GM18907 (cell line): ENCODE data around the gene IGLL5.
"Not testable (repeated sequence)": the region's sequence is repeated elsewhere in the genome, so short reads cannot be mapped to it uniquely, and the experiment has no call there.

Experiments
- ATAC-seq: cut with Tn5 transposase; IDR thresholded peaks from one replicate; pipeline ENCODE4 v1.9.1; 2021; ENCODE audit warnings: mild to moderate bottlenecking, moderate library complexity; ENCODE audit not compliant: unreplicated experiment

The IGLL5 gene

DNA sequence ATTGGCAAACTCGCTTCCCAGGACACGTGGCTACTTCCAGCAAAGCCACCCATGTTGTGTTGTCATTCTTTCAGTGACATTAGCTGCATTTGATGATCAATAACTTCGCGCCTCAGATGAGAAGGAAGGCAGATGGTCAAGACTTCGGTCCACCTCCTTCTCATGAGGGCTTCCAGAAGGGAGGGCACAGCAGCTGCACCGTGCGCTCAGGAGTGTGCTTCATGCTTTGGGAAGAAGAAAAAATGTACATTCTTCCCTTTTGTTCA, 25.3 kb downstream of the IGLL5 start:
- ATAC-seq, result no peak

DNA sequence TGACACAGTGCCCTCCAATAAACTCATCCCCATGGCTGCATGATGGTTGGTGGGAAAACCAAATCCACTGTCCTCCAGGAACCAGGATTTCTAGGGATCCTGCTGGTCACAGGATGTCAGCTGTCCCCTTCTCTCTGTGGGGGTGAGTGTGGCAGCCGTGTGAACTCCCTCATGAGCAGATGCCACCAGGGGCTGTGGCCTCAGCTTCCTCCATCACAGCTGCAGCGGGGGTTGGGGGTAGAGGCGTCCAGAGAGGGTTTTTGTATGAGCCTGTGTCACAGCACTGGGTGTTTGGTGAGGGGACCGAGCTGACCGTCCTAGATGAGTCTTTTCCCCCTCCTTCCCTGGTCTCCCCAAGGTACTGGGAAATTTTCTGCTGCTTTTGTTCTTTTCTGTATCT, 26.4 kb downstream of the IGLL5 start:
- ATAC-seq, result no peak

DNA sequence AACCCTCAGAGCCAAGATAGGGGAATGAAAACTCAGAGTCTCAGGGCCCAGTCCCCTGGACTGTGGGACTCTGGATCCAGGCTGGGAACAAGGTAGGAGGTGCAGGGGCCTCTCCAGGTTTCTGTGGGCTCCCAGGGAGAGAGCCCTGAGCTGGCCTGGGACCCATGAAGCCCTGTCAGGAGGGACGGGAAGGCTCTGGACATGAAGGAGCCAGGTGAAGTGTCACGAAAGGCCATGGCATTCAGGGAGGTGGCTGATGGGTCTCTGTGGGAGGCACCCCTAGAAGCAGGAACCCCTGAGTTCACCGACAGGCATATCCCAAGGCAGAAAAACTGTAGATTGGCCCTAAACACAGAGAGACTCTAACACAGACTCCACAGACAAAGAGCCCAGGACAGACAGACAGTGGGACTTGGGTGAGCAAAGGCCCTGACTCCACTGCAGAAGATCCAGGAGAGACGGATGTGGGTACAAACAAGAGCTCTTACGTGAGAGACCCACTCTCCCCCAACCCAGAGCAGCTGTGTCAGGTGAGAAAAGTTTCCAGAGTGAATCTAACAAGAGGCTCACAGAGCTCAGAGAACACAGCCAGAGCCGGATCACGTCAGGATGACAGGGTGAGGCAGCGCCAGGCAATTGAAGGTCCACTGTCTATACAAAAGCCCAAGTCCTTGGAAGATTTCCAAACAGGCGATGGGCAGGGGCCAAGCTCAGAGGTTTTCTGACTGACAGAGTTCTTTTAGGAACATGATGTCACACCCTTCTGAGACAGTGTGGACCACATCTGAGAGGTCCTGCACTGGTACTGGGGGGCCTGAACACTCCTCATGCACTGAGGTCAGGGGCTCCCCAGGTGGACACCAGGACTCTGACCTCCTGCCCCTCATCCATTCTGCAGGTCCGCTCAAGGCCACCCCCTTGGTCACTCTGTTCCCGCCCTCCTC, 27.4 kb downstream of the IGLL5 start:
- no peak for ATAC-seq

DNA sequence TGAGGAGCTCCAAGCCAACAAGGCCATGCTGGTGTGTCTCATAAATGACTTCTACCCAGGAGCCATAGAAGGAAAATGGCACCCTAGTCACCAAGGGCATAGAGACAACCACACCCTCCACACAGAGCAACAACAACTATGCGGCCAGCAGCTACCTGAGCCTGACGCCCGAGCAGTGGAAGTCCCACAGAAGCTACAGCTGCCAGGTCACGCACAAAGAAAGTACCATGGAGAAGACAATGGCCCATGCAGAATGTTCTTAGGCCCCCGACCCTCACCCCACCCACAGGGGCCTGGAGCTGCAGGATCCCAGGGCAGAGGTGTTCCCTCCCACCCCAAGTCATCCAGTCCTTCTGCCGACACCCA, 28.0 kb downstream of the IGLL5 start:
- no peak for ATAC-seq

DNA sequence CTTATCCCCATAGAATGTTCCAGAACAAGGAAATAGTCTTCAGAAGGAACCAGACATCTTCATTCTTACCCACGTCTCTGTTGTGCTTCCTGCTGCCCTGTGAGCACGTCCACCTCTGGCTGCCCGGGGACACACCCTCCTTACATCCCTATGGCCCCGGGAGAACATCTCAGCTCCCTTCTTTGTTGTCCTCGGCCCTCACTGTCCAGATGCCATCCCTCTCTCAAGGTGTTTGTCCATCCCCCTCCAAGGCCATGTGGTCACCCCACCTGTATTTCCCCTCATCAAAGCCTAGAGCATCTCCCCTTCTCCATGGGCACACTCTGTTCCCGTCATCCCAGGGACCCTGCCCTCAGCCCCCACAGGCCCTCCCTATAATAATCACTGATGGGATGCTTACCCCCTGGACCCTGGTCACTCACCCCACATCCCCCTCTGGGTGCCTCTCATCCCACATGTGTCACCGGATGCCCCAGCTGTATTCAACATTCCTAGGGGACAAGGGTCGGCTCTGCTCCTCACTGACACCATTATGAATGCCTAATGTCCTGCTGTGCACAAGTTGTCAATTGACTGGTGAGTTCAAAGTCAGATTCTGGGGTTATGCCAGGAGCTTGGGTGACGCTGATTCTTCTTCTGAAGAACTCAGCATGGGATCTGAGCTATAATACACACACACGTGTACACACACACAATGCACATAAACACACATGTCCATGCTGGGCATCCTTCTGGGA, 28.8 kb downstream of the IGLL5 start:
- ATAC-seq, result no peak

DNA sequence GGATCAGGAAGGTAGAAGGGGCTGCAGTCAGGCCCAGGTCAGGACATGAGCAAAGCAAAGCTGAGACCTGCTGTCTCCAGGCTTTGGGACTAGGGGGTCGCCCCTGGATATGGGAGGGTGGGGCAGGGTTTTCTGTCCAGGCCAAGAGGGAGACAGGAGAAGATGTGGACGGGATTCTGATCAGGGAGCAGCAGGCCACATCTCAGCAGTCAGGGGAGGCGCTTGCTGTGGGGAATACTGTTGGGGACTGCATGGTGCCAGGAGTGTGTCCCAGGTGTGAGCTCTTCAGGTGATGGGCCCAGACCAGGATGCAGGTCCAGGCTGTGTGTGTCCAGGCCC, 29.3 kb downstream of the IGLL5 start:
- ATAC-seq, result no peak

DNA sequence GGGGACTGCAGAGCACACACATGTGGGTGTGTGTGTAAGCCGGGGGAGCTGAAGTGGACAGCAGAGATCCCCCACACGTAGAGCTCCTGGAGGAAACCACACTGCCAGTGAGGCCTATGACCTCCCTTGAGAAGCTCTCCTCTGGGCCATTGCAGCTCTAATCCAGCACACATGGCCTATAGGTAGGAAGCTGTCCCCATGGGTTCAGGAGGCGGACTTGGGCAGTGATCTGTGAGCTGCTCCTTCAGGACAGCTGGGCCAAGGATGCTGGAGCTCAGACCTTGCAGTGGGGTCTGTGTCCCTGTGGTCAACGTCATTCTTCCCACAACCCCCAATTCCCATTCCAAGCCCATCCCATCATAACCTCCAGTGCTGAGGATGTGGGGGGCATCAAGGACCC, 29.8 kb downstream of the IGLL5 start:
- ATAC-seq, result no peak

DNA sequence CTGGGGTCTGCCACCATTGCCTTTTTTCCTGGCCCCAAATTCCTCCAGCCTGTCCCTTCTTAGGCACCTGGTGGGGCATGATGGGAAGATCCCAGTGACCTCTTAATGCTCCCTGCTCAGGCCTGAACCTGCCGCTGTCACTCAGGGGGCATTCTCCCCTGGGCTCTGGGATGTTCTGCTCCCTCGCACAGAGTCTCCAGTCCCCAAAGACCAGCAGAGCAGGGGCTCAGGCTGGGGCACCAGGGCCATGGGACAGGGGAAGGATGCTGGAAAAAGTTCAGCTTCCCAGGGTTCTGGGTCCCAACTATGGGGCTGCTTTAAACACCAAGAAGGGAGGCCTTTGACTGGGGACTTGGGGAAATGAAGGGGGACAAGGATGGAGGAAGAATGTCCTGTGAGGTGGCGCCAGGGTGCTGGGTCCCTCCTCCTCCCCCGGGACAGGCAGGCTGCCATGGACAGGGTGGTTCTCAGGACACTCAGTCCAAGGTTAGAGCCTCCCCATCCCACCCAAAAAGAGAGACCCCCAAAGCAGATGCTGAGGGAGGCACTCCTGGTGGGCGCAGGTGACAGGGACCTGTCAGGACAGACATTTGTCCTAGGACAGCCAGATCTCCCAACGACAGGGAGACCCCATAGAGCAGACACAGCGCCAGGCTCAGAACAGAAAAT, 30.8 kb downstream of the IGLL5 start:
- no peak for ATAC-seq

DNA sequence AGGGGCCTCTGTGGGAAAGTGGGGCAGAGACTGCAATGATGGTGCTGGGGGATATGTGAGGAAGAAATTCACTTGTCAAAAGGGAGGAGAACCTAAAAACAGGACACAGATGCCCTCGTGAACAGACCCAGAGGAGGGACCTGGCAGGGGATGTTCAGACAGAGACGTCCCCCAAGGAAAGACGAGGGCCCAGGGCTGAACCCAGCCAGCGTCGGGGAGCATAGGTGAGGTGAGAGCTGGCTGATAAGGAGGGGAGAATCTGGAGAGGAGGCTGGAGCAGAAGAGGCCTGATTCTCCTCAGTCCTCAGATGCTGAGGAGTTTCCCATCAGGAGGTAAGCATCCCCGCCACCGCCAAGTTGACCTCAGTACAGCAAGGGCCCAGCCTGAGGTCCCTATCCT, 31.4 kb downstream of the IGLL5 start:
- no peak for ATAC-seq

DNA sequence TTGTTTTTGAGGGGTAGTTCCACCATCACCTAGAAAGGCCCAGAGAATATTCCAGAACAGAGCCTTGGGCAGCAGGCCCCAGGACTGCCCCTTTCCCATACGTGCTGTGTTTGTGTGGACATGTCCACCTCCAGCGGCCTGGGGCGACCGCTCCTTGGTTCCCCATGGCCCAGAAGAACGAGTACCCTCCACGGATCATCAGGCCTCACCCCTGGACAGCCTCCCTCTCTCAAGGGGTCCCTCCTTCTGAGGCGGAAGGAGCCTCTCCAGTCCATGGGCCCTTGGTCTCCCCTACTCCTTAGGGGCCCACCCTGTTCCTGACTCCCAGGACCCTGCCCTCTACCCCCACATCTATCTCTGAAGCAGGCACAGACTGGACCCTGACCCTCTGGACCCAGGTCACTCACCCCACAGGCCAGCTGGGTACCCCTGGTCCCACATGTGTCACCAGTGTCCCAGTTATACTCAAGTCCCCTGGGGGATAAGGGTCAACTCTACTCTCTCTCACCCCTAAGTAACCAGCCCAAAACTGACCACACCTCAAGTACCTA, 32.6 kb downstream of the IGLL5 start:
- no peak for ATAC-seq

DNA sequence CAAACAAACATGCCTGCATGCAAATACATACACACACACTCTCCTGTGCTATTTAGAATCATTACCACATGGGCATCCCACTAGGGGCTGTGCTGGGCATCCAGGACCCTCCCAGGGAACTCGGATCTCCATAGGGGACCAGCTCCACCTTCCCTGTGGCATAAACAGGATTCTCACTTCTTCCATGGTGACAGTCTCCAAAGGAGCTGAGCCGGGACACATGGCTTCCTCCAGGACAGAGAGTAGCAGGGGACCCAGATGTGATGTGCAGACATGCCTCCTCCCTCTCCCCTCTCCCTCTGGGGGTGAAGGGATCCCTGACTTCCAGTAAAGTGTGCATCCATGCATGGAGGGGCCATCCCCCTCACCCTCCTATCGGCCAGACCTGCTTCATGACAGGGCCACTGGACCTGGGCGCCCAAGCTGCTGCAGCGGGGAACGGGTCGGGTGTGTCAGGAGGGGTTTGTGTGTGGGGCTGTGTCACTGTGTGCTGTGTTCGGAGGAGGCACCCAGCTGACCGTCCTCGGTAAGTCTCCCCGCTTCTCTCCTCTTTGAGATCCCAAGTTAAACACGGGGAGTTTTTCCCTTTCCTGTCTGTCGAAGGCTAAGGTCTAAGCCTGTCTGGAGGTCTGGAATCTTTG, 33.4 kb downstream of the IGLL5 start:
- ATAC-seq, result no peak

DNA sequence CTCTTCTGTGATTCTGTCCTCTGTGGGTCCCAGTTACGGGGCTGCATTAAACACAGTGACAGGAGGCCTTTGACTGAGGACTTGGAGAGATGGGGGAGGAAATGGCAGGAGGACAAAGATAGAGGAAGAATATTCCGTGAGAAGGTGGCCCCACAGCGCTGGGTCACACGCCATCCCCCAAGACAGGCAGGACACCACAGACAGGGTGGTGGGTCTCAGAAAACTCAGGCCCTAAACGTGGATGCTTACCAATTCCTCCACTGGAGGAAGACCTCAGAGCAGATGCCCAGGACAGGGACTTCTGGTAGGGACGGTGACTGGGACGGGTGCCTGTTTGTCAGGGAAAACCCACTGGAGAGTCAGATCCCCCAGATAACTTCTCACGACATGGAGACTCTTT, 34.0 kb downstream of the IGLL5 start:
- no peak for ATAC-seq

DNA sequence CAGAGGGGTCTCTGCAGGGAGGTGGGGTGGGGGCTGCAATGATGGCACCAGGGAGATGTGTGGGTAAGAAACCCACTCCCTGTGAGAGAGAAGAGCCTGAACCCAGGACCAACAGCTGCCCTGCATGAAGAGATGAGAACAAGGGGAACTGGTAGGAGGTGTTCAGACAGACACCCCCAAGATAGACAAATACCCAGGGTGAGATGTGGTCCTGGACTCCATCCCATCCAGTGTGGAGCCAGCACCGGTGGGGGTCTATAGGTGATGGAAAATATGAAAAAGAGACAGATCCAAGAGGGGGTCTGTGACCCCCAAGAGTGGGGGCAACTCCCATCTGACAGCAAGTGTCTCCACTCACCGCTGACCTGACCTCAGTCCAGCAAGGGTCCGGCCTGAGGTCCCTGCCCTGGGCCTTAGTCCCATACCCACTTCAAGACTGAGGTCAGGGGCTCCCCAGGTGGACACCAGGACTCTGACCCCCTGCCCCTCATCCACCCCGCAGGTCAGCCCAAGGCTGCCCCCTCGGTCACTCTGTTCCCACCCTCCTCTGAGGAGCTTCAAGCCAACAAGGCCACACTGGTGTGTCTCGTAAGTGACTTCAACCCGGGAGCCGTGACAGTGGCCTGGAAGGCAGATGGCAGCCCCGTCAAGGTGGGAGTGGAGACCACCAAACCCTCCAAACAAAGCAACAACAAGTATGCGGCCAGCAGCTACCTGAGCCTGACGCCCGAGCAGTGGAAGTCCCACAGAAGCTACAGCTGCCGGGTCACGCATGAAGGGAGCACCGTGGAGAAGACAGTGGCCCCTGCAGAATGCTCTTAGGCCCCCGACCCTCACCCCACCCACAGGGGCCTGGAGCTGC, 34.7 kb downstream of the IGLL5 start:
- not testable (repeated sequence) for ATAC-seq

DNA sequence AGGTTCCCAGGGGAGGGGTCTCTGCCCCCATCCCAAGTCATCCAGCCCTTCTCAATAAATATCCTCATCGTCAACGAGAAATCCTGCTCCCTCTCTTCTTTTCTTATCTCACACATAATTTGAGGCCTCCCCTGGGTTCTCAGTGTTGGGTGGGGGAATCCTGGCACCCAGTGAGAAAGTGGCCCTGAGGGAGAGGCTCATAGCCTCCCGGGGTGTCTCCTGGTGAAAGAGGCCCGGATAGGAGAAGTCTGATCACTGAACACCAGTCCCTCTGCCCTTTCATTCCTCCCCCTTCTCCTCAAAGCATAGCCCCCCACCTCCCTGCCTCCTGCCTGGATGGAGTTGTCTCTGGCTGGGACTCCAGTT, 35.3 kb downstream of the IGLL5 start:
- no peak for ATAC-seq

DNA sequence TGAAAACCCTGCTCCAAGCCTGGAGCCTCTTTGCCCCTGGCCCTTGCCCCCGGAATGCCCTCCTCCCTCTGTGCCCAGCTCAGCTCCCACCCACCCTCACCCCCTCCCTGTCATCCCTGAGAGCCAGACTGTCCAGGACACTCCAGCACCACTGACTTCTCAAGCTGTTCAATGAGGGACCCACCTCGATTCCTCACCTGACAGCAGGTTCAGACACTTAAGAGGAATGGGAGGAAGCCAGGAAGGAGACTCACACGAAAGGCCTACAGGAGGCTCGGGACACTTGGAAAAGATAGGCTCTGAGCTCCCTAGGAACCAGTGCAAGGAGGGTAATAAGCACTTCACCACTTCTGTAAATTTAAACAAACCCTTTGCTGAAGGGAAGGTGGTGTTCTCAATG, 35.8 kb downstream of the IGLL5 start:
- no peak for ATAC-seq

DNA sequence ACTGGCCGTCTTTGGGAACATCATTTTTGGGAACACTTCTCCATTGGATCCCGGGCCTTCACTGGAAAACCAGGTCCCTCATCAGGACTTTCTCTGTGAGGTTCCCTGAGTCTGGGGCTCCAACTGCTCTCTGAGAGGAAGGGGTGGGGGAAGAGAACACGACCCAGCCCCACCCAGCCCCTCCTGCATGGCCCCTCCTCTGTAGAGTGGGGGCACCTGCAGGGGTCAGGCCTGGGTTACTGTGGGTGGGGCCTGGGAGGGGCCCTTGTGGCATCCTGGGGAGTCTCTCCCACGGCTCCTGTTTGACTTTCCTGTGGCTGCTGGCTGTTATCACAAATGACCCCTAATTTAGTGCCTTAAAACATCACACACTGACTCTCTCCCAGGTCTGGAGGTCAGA, 36.3 kb downstream of the IGLL5 start:
- ATAC-seq, result no peak

DNA sequence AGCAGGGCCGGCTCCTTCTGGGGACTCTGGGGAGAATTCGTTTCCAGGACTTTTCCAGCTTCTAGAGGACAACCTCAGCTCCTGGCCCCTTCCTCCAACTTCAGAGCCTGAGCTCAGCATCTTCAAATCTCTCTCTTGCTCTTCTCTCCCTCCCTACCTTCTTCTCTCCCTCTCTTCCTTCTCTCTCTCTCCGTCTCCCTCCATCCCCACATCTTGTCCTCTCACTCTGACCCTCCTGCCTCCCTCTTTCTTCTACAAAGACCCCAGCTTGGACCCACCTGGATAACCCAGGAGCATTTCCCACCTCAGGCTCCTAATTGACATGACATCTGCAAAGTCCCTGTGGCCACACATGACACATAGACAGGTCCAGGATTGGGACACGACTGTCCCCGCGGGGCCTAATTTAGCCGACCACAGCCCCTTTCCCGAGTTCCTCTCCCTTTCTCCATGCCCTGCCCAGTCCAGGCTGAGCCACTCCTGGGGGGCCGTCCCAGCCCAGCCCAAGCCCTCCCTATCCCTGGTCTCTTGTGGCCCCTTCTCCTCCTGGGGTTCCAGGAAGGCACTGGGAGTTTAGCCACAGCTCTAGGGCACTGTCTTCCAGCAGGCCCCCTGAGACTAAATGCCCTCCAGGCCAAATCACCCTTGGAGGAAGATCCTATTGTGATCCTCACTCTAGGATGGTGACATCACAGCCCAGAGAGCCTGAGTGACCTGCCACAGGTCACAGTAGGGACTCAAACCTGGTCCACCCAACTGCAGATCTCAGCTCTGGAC, 36.9 kb downstream of the IGLL5 start:
- ATAC-seq, result no peak

DNA sequence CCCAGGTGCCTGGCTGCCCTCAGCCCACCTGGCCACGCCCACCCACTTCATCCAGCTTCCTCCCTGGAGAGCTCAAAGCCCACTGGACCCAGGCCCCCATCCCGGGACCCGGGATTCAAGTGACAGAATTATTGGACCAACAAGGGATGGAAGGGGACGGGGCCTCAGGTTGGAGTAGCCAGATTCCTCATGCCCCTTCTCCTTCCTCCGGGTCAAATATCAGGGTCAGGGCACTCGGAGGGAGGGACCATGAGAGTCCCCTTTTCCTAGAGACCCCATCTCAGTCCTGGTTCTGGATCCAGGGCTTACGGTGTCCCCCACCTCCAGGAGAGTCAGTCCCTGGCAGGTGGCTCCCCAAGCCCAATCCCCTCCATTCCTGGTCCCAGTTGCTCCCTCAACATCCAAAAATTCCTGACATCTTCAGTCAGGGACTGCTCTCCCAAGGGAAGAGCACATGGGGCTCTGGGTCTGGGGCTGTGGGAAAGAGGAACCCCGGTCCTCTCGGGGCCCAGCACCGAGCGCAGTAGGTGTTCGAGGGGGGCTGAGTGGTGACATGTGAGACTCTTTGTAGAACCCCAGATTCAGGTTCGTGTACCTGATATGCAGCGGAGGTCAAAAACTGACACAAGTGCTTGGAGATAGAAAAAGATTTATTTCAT, 37.7 kb downstream of the IGLL5 start:
- ATAC-seq, result no peak

DNA sequence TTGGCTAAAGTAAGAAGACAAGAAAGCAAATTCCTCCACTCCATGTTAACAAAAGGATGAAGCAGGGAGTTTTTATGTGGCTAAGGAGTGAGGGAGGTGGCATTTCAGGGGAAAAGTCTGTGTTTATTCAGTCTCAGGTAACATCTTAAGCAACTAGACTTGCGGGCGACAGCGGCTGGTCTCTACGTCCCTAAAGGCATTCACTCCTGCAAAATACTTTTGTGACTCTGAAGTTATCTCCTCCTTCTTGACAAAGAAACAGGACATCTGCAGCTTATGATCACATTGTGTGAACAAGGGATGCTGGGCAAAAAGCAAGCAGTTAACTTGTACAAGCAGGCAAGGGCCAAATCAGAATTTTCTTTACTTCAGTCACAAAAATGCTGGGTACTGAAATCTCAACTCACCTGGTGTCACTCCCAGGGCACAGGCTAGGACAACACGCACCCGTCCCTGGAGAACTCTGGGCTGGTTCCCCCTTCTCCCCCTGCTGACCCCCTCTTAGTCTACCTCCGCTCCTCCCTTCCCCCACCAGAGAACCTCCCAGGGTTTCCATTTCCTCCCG, 38.3 kb downstream of the IGLL5 start:
- ATAC-seq, result no peak
